Fibroblast of villous mesenchyme (primary cell): Measurements from ENCODE around the gene RLN3. TPM values are rescaled to one million over a fixed set of nuclear protein-coding genes. Genes with fewer than 3 reads are reported as not detected.
A peak's percentile ranks its signal among the peaks of the same experiment; 100 is the strongest.

Experiments
- DNase-seq: peaks from one replicate; pipeline ENCODE4 v3.0.0-alpha.2; 2010; ENCODE audit warnings: low read depth
- H3K4me3 ChIP-seq: 2 replicates; pipeline ENCODE4 v1.5.1; 2011; ENCODE audit warnings: low read depth, mild to moderate bottlenecking, low read length
- total RNA-seq: library from RNA; depleted of rRNA; stranded (reverse); fragments of >200 nt; gene quantifications from 2 replicates; pipeline ENCODE4 v1.2.3, GENCODE V29; 2012
- TF ChIP-seq, protein P1 (sequence below): IDR thresholded peaks from 2 replicates; pipeline ENCODE4 v1.5.1; 2012; ENCODE audit warnings: low read depth, mild to moderate bottlenecking, low read length; ENCODE audit not compliant: insufficient read depth

RLN3 gene
- total RNA-seq, 1 donor = not detected

GRCh38 chr19:14055396-14055795 lies 27.4 kb downstream of the RLN3 start:
- H3K4me3 ChIP-seq = no peak overlapping the region
- TF ChIP-seq, protein P1, sequence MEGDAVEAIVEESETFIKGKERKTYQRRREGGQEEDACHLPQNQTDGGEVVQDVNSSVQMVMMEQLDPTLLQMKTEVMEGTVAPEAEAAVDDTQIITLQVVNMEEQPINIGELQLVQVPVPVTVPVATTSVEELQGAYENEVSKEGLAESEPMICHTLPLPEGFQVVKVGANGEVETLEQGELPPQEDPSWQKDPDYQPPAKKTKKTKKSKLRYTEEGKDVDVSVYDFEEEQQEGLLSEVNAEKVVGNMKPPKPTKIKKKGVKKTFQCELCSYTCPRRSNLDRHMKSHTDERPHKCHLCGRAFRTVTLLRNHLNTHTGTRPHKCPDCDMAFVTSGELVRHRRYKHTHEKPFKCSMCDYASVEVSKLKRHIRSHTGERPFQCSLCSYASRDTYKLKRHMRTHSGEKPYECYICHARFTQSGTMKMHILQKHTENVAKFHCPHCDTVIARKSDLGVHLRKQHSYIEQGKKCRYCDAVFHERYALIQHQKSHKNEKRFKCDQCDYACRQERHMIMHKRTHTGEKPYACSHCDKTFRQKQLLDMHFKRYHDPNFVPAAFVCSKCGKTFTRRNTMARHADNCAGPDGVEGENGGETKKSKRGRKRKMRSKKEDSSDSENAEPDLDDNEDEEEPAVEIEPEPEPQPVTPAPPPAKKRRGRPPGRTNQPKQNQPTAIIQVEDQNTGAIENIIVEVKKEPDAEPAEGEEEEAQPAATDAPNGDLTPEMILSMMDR = no peak
- no peak for DNase-seq

DNA sequence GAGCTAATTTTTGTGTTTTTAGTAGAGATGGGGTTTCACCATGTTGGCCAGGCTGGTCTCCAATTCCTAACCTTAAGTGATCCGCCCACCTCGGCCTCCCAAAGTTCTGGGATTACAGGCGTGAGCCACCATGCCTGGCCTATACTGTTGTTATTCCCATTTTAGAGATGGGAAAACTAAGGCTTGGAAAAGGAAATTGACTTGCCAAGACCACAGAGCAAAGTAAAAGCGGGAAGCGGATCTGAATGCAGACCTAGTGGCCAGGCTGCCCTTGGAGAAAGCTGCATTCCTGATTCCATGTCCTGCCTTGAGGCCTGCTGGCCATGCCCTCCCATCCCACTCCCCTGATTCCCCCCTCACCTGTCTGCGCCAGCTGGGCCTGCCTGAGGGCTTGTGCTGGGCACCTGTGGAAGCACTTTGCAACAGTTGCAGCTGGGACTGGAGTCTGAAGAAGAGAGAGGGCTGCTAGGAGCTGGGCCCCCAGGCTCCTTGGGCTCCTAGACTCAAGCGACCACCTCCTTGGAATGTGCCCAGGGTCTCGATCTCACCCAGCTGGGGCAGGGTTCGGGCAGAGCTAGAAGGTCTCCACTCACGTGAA lies 28.2 kb downstream of the RLN3 start:
- TF ChIP-seq, protein P1 = no peak
- DNase-seq = no peak
- no peak overlapping the region for H3K4me3 ChIP-seq

DNA sequence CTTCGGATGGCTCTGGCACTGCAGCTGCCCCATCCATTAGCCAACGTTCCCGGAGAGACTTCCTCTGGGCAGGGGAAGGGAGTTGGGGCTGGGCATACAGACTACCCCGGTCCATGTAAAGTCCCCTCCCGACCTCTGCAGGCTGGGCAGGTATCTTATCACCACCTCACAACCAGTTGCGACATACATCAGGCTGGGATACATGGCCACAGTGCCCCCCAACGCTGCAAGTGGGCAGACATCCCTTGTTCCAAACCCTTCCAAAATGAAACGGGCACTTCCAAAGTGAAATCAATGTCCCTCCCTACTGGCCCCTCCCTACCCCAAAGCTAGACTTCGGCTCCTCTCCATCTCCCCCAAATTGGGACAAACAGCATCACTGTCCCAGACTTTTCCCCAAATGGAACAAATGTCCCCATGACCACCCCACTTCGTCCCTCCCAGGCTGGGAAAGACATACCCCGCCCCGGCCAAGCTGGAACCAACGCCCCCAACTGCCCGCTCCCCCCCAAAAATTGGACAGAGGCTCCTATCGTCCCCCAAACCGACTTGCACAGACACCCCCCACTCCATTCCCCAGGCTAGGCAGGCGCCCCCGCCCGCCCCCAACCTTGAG lies 28.9 kb downstream of the RLN3 start:
- DNase-seq = no peak
- TF ChIP-seq, protein P1 = no peak
- H3K4me3 ChIP-seq = peak overlapping the region; percentile 47

DNA sequence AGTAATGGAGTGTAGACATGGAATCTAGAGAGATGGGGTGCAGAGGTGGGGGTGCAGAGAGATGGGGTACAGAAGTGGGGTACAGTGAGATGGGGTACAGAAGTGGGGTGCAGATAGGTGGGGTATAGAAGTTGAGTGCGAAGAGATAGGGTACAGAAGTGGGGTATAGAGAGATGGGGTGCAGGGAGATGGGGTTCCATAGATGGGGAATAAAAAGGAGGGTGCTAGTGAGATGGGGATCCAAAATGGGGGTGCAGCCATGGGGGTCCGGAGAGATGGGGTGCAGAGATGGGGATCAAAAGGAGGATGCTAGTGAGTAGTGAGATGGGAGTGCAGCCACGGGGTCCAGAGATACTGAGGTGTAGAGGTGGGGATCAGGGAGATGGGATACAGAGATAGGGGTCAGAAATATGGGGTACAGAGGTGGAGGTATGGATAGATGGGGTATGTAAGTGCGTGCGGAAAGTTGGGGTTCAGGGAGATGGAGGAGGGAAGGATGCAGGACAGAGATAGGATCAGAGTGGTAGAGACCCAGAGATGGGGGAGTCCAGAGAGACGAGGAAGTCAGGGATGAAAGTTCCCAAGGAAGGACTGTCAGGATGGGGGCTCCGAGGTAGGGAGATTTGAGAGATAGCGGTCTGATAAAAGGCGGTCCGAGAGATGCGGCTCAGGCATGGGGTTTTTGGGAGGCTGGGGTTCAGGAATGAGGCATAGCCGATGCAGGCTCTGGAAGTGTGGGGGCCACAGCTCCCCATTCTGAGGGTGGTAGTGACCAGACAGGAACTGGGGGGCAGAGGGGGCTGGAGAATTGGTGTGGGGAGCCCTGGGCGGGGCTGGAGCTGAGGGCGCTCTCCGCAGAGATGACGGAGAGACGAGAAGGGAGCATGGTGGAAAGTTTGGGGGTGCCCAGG lies 30.5 kb downstream of the RLN3 start:
- TF ChIP-seq, protein P1 = no peak
- no peak for DNase-seq
- H3K4me3 ChIP-seq = peak overlapping the region; percentile 47

GRCh38 chr19:14059093-14059480 lies 31.1 kb downstream of the RLN3 start:
- DNase-seq = no peak
- TF ChIP-seq, protein P1 = peak; percentile 67
- no peak overlapping the region for H3K4me3 ChIP-seq

DNA sequence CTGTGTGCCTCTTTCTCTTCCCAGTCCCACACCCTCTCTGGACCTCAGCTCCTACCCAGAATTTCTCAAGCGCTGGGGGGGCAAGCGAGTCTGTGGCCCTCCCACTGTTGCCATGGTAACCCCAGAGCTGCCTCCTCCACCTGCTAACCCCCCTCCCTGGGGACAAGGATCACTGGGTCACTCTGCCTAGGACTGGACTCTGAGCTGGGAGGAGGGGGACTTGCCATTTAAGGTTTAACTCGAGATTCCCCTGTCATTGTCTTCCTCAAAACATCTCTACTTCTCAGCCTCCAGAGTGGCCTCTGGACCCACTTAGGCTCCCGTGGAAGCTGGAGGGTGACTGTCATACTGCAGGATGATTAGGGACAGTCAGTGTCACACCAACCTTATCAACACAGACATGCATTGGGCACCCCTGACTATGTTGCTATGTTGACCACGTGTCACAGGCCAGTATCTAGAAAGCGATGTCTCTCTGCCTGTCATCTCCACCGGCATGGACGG lies 31.8 kb downstream of the RLN3 start:
- TF ChIP-seq, protein P1 = no peak
- H3K4me3 ChIP-seq = no peak overlapping the region
- DNase-seq = no peak
